Left ventricle myocardium inferior (tissue), 1 donor: ENCODE data around the gene MEGF11. TPM values are rescaled to one million over a fixed set of nuclear protein-coding genes. Genes with fewer than 3 reads are reported as not detected.

Experiments used
- DNase-seq: peaks from one replicate; pipeline ENCODE4 v3.0.0-alpha.2; 2020
- H3K27ac ChIP-seq: fragments of 200-600 bp; replicated peaks from 2 replicates; pipeline ENCODE4 v1.8.0; 2021
- H3K27me3 ChIP-seq: fragments of 200-600 bp; 2 replicates; pipeline ENCODE4 v1.8.0; 2021; ENCODE audit warnings: low read depth
- H3K36me3 ChIP-seq: fragments of 200-600 bp; 2 replicates; pipeline ENCODE4 v1.8.0; 2021
- H3K4me1 ChIP-seq: fragments of 200-600 bp; 2 replicates; pipeline ENCODE4 v1.8.0; 2021
- H3K4me3 ChIP-seq: fragments of 200-600 bp; 2 replicates; pipeline ENCODE4 v1.8.0; 2021; ENCODE audit warnings: mild to moderate bottlenecking, moderate library complexity
- H3K9me3 ChIP-seq: fragments of 200-600 bp; replicated peaks from 2 replicates; pipeline ENCODE4 v1.8.0; 2021
- CTCF ChIP-seq: fragments of 200-600 bp; IDR thresholded peaks from 2 replicates; pipeline ENCODE4 v1.8.0; 2021; ENCODE audit warnings: antibody characterized with exemption, mild to moderate bottlenecking, borderline replicate concordance
- intact Hi-C: fragments of 100-400 bp; cut with micrococcal nuclease; formaldehyde crosslinking; loops from one replicate; pipeline ENCODE4 v1.11.0; 2022
- total RNA-seq: library from RNA; stranded (reverse); fragmentation: NEBNext Ultra II Directional; extraction: Animal tissue kit (Norgen Biotek cat#: 25700); gene quantifications from one replicate; pipeline ENCODE4 v1.2.1, GENCODE V29; 2021
- donor health status: DM: no; HTN: yes; CAD: no; lungs with severe emphysema.

Gene MEGF11
- total RNA-seq, 1 donor from 2014 or later = not detected

DNA sequence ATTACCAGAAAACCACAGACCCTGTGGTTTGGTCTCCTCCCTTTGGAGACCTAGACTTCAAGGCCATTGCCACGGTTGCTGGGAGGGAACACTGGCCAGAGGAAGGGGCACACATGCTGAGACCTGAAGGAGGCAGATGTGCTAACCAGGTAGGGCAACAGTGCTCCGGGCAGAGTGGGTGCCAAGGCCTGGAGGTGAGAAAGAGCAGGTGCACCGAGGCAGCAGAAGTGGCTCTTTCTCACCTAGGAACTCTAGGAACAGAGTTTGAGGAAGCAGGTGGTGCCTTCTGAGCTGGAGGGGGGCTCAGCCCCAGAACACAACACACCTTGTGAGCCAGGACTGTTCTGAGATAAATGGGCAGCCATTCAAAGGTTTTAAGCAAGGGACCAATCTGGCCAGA is 106.1 kb downstream of the MEGF11 start:
- intact Hi-C loops = no loop called here
- Histone ChIP-seq H3K27me3 (peaks cover 82% of the 10 kb centered on the region), H3K9me3 (no peaks in the 10 kb centered on the region)

GRCh38 chr15:66145726-66146182 is 107.8 kb downstream of the MEGF11 start:
- peaks cover 65% of the 10 kb centered on the region for H3K27me3 ChIP-seq

More for the DNA sequence above, 106.1 kb downstream of the MEGF11 start:
- no peak for TF ChIP-seq CTCF
- Histone ChIP-seq H3K36me3 (no peaks in the 10 kb centered on the region), H3K4me1 (peaks cover 10% of the 10 kb centered on the region), H3K4me3 (no peak overlapping the region), H3K27ac (no peak overlapping the region)
- no peak for DNase-seq

GRCh38 chr15:66144978-66145725 is 108.4 kb downstream of the MEGF11 start:
- Histone ChIP-seq H3K27ac (no peak overlapping the region), H3K9me3 (no peaks in the 10 kb centered on the region), H3K36me3 (no peaks in the 10 kb centered on the region), H3K4me1 (peaks cover 4% of the 10 kb centered on the region), H3K27me3 (peaks cover 61% of the 10 kb centered on the region), H3K4me3 (no peak overlapping the region)
- no peak for DNase-seq
- no peak for TF ChIP-seq CTCF
- intact Hi-C loops = no loop called here

More at GRCh38 chr15:66145726-66146182, 107.8 kb downstream of the MEGF11 start:
- Histone ChIP-seq H3K4me3 (no peak overlapping the region), H3K36me3 (no peaks in the 10 kb centered on the region), H3K27ac (no peak overlapping the region), H3K9me3 (no peaks in the 10 kb centered on the region), H3K4me1 (peaks cover 4% of the 10 kb centered on the region)
- no peak for TF ChIP-seq CTCF
- no peak for DNase-seq
- intact Hi-C loops = no loop called here

DNA sequence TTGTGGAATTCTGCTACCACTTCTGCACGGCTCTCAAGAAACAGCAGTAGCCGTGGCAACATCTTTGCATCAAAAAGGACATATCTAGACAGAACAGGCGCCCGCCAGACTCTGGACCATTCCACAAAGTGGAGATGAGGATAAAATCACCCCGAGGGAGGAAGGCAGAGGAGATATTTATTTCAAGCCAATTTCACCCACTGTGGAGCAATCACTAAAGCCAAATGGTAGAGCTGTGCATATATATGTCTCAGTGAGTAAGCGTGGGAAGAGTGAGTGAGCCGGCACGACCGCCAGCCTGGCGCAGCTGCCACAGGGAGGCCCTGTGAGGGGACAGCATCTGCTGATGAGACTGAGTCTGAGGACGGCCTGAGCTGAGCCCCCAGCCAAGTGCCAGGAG is 111.3 kb downstream of the MEGF11 start:
- Histone ChIP-seq H3K4me1 (peaks cover 19% of the 10 kb centered on the region), H3K27ac (no peak overlapping the region), H3K9me3 (no peaks in the 10 kb centered on the region), H3K27me3 (peaks cover 32% of the 10 kb centered on the region), H3K4me3 (no peak overlapping the region), H3K36me3 (no peaks in the 10 kb centered on the region)
- DNase-seq = no peak
- no peak for TF ChIP-seq CTCF
- intact Hi-C loops = no loop called here

DNA sequence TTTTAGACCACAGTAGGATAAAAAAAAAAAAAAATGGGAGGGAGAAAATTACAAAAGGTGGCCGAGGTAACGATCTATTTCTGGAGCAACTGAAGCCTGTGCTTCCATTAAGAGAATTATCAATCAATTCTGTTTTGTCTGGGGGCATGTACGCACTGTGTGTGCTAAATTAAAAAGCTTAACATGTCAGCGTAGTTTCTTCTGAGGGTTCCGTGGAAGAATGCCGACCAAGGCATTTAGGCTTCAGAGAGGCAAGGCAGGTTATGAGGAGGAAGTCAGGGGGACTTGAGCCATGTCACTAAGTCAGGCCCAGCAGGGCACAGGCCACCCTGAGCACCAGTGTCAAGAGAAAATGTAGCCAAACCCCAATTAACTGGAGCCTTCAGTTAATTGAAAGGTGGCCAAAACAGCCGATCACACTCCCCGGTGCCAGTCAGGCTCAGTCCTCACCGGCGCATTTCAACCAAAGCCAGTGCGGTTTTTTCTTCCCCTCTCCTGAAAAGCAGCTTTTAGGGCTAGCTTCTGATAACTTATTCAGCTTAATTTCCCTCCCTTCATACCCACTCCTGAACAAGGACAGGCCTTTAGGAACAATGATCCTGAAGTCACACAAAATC is 113.9 kb downstream of the MEGF11 start:
- H3K4me3 ChIP-seq = no peak overlapping the region
- no peaks in the 10 kb centered on the region for H3K9me3 ChIP-seq
- H3K27me3 ChIP-seq = peaks cover 11% of the 10 kb centered on the region
- H3K36me3 ChIP-seq = no peaks in the 10 kb centered on the region
- no peak overlapping the region for H3K27ac ChIP-seq
- DNase-seq = no peak
- intact Hi-C loops = no loop called here
- TF ChIP-seq CTCF = no peak
- H3K4me1 ChIP-seq = peaks cover 19% of the 10 kb centered on the region
